C4-2B (cell line): ENCODE data around the gene POLR1B.

Source experiments
- CTCF ChIP-seq: fragments of 450-650 bp; conservative IDR thresholded peaks from 2 replicates; pipeline ENCODE4 v1.5.1; 2017; ENCODE audit warnings: mild to moderate bottlenecking
- ZFX ChIP-seq: fragments of 450-650 bp; IDR thresholded peaks from 2 replicates; pipeline ENCODE4 v1.6.1; 2017

GRCh38 chr2:112614201-112614840 lies 72.1 kb downstream of the POLR1B start:
- TF ChIP-seq CTCF (no peak), ZFX (no peak)
